Gastrocnemius medialis (tissue), 4 donors: Measurements from ENCODE around the gene LDLRAD4. TPM values are rescaled to one million over a fixed set of nuclear protein-coding genes. Genes with fewer than 3 reads are reported as not detected.

Source experiments
- ATAC-seq, 2 donors: fragments of 150-250 bp; one replicate each; pipeline ENCODE4 v1.9.1; 2016
- DNase-seq, 2 donors: peaks; one replicate each; pipeline ENCODE4 v3.0.0-alpha.2; 2019
- H3K27ac ChIP-seq, 4 donors: fragments of 200-600 bp; sonication (generic); 1 replicate in 1 of 4; 2 replicates in 3 of 4; pipeline ENCODE4 v1.5.1; 2016 to 2018; ENCODE audit warnings: mild to moderate bottlenecking in 2 of 4, moderate library complexity in 1 of 4
- H3K27me3 ChIP-seq, 3 donors: fragments of 200-600 bp; sonication (generic) in 2 of 3; 1 replicate in 1 of 3; 2 replicates in 2 of 3; pipeline versions ENCODE4 v1.5.1 to v1.6.0; 2016 to 2019; ENCODE audit warnings: mild to moderate bottlenecking in 1 of 3, moderate library complexity in 1 of 3
- H3K36me3 ChIP-seq, 2 donors: fragments of 200-600 bp; sonication (generic) in 1 of 2; one replicate each; pipeline ENCODE4 v1.5.1; 2017 to 2018
- H3K4me1 ChIP-seq, 2 donors: fragments of 200-600 bp; sonication (generic) in 1 of 2; one replicate each; pipeline ENCODE4 v1.5.1; 2016 to 2017; ENCODE audit warnings: mild to moderate bottlenecking in 2 of 2
- H3K4me3 ChIP-seq, 4 donors: fragments of 200-600 bp; sonication (generic) in 3 of 4; 1 replicate in 1 of 4; 2 replicates in 3 of 4; pipeline ENCODE4 v1.5.1; 2016 to 2019; ENCODE audit warnings: mild to moderate bottlenecking in 2 of 4
- H3K9me3 ChIP-seq, 3 donors: fragments of 200-600 bp; sonication (generic) in 2 of 3; 1 replicate in 1 of 3; 2 replicates in 2 of 3; pipeline ENCODE4 v1.5.1; 2016 to 2019
- POLR2A ChIP-seq, 2 donors: fragments of 450-650 bp; IDR thresholded peaks; one replicate each; pipeline ENCODE4 v1.6.1; 2017; ENCODE audit warnings: antibody characterized with exemption in 2 of 2, mild to moderate bottlenecking in 2 of 2, moderate library complexity in 2 of 2
- in situ Hi-C, 4 donors: fragments of 200-750 bp; cut with MboI; loops; one replicate each; pipeline versions ENCODE4 v1.15.0 to v1.8.0; 2017; ENCODE audit warnings: low sequenced_read_pairs in 4 of 4
- intact Hi-C: fragments of 100-400 bp; cut with DNase I; formaldehyde crosslinking; loops from one replicate; pipeline ENCODE4 v1.15.1; 2023; ENCODE audit warnings: low total_unique reads
- total RNA-seq, 4 donors: library from RNA; depleted of rRNA; stranded (reverse); fragments of >200 nt; gene quantifications; one replicate each; pipeline versions ENCODE4 v1.1.0 to v1.2.3, GENCODE V29; 2016
- TF ChIP-seq, protein P1 (sequence below), 5 experiments: fragments of 450-650 bp in 3 of 5; fragments of 200-600 bp in 2 of 5; sonication (generic) in 2 of 5; IDR thresholded peaks in 4 of 5; conservative IDR thresholded peaks in 1 of 5; 1 replicate in 4 of 5; 2 replicates in 1 of 5; pipeline ENCODE4 v1.5.1; 2016 to 2019; ENCODE audit warnings: antibody characterized with exemption in 5 of 5, mild to moderate bottlenecking in 3 of 5, moderate library complexity in 3 of 5

Gene LDLRAD4
- total RNA-seq, 4 donors from 2014 or later: 3.9 to 11.1 (median 6.5) TPM

DNA sequence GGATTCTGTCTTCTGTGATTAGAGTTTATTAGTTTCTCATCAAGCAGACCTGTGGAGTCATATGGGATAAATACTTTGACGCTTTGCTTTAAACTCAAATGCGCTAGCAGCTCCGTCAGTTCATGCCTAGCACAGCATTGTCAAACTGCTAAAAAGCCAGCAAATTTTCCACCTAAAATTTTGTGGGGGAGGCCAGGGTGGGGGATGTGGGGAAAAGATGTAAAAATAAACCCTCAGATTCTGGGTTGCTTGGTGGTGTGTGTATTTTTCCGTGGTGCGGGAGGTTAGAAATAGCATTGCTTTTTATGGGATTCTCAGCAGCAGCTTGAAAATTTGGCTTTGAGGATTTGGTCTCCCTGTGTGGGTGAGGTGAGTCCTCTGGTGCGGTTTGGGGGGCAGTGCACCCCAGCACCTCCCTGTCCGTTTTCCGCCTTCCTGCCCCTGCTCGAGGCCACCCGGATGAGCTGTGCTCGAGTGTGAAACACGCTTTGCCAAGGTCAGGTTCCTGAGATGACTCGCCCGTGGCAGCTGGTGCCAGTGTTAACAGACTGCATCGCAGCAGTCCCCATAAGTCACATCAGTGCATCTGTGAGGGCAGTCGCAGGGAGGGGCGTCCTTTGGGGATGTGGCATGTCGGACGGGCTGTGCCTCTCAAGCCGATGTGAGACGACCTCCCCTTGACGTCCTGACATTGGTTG, 65.9 kb downstream of the LDLRAD4 start:
- intact Hi-C loops: loop anchor here (10.0 kb wide), 1 partner anchor 250 kb away; no protein-coding TSS in a partner anchor
- H3K4me3 ChIP-seq: no peak overlapping the region
- H3K4me1 ChIP-seq: no peaks in the 10 kb centered on the region

DNA sequence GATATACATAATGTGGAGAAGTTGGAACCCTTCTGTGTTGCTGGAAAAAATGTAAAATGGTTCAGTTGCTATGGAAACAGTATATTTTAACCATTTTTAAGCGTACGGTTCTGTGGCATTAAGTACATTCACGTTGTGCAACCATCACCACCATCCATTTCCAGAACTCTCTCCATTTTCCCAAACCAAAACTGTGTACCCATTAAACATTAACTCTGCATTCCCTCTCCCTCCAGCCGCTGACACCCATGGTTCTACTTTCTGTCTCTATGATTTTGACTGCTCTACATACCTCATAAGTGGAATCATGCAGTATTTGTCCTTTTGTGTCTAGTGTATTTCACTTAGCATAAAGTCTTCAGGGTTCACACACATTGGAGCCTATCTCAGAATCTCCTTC, 67.3 kb downstream of the LDLRAD4 start:
- DNase-seq (no peak), ATAC-seq (no peak)
- Histone ChIP-seq H3K27me3 (no peaks in the 10 kb centered on the region), H3K27ac (no peak overlapping the region), H3K9me3 (no peaks in the 10 kb centered on the region), H3K36me3 (no peaks in the 10 kb centered on the region), H3K4me1 (no peaks in the 10 kb centered on the region), H3K4me3 (no peak overlapping the region)
- in situ Hi-C loops (no loop called here), intact Hi-C loops (loop anchor here (10.0 kb wide), 1 partner anchor 249 kb away; no protein-coding TSS in a partner anchor)
- TF ChIP-seq POLR2A (IDR thresholded peaks at IDR 0.05): no peak
- TF ChIP-seq, protein P1, sequence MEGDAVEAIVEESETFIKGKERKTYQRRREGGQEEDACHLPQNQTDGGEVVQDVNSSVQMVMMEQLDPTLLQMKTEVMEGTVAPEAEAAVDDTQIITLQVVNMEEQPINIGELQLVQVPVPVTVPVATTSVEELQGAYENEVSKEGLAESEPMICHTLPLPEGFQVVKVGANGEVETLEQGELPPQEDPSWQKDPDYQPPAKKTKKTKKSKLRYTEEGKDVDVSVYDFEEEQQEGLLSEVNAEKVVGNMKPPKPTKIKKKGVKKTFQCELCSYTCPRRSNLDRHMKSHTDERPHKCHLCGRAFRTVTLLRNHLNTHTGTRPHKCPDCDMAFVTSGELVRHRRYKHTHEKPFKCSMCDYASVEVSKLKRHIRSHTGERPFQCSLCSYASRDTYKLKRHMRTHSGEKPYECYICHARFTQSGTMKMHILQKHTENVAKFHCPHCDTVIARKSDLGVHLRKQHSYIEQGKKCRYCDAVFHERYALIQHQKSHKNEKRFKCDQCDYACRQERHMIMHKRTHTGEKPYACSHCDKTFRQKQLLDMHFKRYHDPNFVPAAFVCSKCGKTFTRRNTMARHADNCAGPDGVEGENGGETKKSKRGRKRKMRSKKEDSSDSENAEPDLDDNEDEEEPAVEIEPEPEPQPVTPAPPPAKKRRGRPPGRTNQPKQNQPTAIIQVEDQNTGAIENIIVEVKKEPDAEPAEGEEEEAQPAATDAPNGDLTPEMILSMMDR (IDR thresholded peaks at IDR 0.05 in 4 of 5, conservative IDR thresholded peaks at IDR 0.05 in 1 of 5): no peak

More for the DNA sequence above, 65.9 kb downstream of the LDLRAD4 start:
- ATAC-seq: no peak
- TF ChIP-seq, protein P1 (IDR thresholded peaks at IDR 0.05 in 4 of 5, conservative IDR thresholded peaks at IDR 0.05 in 1 of 5): no peak
- TF ChIP-seq POLR2A (IDR thresholded peaks at IDR 0.05): no peak
- in situ Hi-C loops: no loop called here
- no peak overlapping the region for H3K27ac ChIP-seq
- no peaks in the 10 kb centered on the region for H3K9me3 ChIP-seq
- no peaks in the 10 kb centered on the region for H3K36me3 ChIP-seq
- H3K27me3 ChIP-seq: no peaks in the 10 kb centered on the region
- no peak for DNase-seq

DNA sequence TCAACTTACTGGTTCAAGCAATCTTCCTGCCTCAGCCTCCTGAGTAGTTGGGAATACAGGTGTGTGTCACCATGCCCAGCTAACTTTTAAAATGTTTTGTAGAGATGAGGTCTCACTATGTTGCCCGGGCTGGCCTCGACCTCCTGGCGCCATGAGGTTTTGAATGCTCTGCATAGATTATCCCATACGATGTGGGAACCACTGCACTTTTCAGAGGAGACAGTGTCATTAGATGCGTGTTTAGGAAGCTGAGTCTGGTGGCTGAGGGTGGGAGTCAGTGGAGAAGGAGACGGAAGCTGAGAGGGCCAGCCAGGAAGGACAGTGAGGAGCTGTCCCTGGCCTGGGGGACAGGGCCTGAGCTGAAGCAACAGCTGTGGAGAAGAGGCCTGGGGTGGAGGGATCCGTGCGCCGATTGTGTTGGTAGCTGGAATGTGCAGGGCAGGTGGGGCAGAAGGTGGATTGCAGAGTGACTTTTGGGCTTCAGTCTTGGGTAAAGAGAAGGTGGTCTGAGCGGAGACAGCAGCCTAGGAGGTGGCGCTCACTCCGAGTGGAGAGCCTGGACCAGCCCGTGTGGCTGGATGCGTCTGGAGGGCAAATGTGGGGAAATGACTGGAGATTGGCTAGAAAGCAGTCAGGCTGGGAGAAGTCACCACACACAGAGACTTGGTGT, 68.0 kb downstream of the LDLRAD4 start:
- TF ChIP-seq, protein P1 (IDR thresholded peaks at IDR 0.05 in 4 of 5, conservative IDR thresholded peaks at IDR 0.05 in 1 of 5): no peak
- no peak for TF ChIP-seq POLR2A (IDR thresholded peaks at IDR 0.05)
- Histone ChIP-seq H3K27me3 (no peaks in the 10 kb centered on the region), H3K36me3 (no peaks in the 10 kb centered on the region), H3K4me1 (no peaks in the 10 kb centered on the region), H3K4me3 (no peak overlapping the region), H3K27ac (no peak overlapping the region), H3K9me3 (no peaks in the 10 kb centered on the region)
- no peak for ATAC-seq
- intact Hi-C loops: loop anchor here (10.0 kb wide), 1 partner anchor 248 kb away; no protein-coding TSS in a partner anchor
- in situ Hi-C loops: no loop called here
- no peak for DNase-seq

DNA sequence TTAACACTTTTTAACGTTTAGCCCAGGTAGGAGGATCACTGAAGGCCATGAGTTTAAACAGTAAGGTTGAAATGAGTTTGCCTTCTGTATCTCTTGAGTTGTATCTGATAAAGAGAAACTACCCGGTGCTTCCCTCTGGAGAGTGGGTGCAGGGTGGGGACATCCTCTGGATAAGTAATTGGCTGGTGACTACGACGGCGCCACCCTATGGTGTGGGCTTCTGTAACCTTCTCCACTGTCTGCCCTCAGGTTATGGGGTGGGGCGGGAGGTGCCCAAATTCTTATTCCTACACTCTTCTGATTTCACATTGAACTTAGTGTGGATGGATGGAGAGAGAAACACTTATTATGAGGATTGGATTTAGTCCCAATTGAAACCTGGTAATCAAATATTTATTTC, 68.8 kb downstream of the LDLRAD4 start:
- no peaks in the 10 kb centered on the region for H3K4me1 ChIP-seq
- DNase-seq: no peak
- no peak for ATAC-seq
- H3K4me3 ChIP-seq: no peak overlapping the region
- H3K27ac ChIP-seq: no peak overlapping the region
- TF ChIP-seq, protein P1 (IDR thresholded peaks at IDR 0.05 in 4 of 5, conservative IDR thresholded peaks at IDR 0.05 in 1 of 5): peak in 1 of 5 experiments; percentile 32
- TF ChIP-seq POLR2A (IDR thresholded peaks at IDR 0.05): no peak
- H3K9me3 ChIP-seq: no peaks in the 10 kb centered on the region
- intact Hi-C loops: loop anchor here (10.0 kb wide), 1 partner anchor 247 kb away; no protein-coding TSS in a partner anchor
- H3K27me3 ChIP-seq: no peaks in the 10 kb centered on the region
- H3K36me3 ChIP-seq: no peaks in the 10 kb centered on the region
- in situ Hi-C loops: no loop called here
